WI38 (cell line): ENCODE measurements around the gene ANKMY1.
"Not testable (repeated sequence)": the region's sequence is repeated elsewhere in the genome, so short reads cannot be mapped to it uniquely, and the experiment has no call there.

ENCODE experiments used
- H3K4me3 ChIP-seq: 2 replicates; pipeline ENCODE4 v1.5.1; 2011; ENCODE audit warnings: low read depth, mild to moderate bottlenecking, control low read depth, low read length
- CTCF ChIP-seq: IDR thresholded peaks from 2 replicates; pipeline ENCODE4 v1.5.1; 2012; ENCODE audit warnings: low read depth, mild to moderate bottlenecking, control low read depth, low read length

Gene ANKMY1

GRCh38 chr2:240565333-240566202, 7.8 kb upstream of the ANKMY1 start:
- TF ChIP-seq CTCF: no peak

GRCh38 chr2:240564561-240565332, 7.0 kb upstream of the ANKMY1 start:
- H3K4me3 ChIP-seq: no peak overlapping the region

More at GRCh38 chr2:240565333-240566202, 7.8 kb upstream of the ANKMY1 start:
- 0 out of 2 replicates have a peak overlapping the region, but pooled peaks have one; percentile 12 for H3K4me3 ChIP-seq

GRCh38 chr2:240563951-240564560, 6.3 kb upstream of the ANKMY1 start:
- H3K4me3 ChIP-seq: no peak overlapping the region
- no peak for TF ChIP-seq CTCF

More at GRCh38 chr2:240564561-240565332, 7.0 kb upstream of the ANKMY1 start:
- peak; percentile 26; the same call in 1 of the 2 replicates for TF ChIP-seq CTCF

GRCh38 chr2:240563231-240563630, 5.4 kb upstream of the ANKMY1 start:
- H3K4me3 ChIP-seq: not testable (repeated sequence)

- peak overlapping the region; percentile 66 for H3K4me3 ChIP-seq
- no peak for TF ChIP-seq CTCF
Measured at GRCh38 chr2:240561325-240561971, 3.7 kb upstream of the ANKMY1 start.

GRCh38 chr2:240560480-240561324, 2.9 kb upstream of the ANKMY1 start:
- peak overlapping the region; percentile 66 for H3K4me3 ChIP-seq
- TF ChIP-seq CTCF: no peak
